Dedifferentiated amniotic fluid mesenchymal stem cell (primary cell): ENCODE measurements around the gene SEMA4D.
"Not testable (repeated sequence)": the region's sequence is repeated elsewhere in the genome, so short reads cannot be mapped to it uniquely, and the experiment has no call there.

ENCODE experiments used
- DNase-seq: peaks from one replicate; pipeline ENCODE4 v3.0.0-alpha.2; 2016; ENCODE audit errors: extremely low spot score

SEMA4D gene

GRCh38 chr9:89387197-89387849 lies 110.6 kb downstream of the SEMA4D start:
- DNase-seq, result no peak

- DNase-seq, result no peak
These were observed 111.1 kb downstream of the SEMA4D start for GRCh38 chr9:89386797-89387196.

GRCh38 chr9:89386206-89386605 lies 111.7 kb downstream of the SEMA4D start:
- no peak for DNase-seq

GRCh38 chr9:89384783-89385182 lies 113.1 kb downstream of the SEMA4D start:
- DNase-seq, result no peak

GRCh38 chr9:89383721-89384300 lies 114.1 kb downstream of the SEMA4D start:
- no peak for DNase-seq

- no peak for DNase-seq
These were observed 114.7 kb downstream of the SEMA4D start for GRCh38 chr9:89383030-89383720.

- DNase-seq, result no peak
These were observed 115.6 kb downstream of the SEMA4D start for GRCh38 chr9:89382026-89382986.

- no peak for DNase-seq
These were observed 116.7 kb downstream of the SEMA4D start for GRCh38 chr9:89381308-89381609.

GRCh38 chr9:89380437-89381307 lies 117.2 kb downstream of the SEMA4D start:
- no peak for DNase-seq

GRCh38 chr9:89379508-89380115 lies 118.3 kb downstream of the SEMA4D start:
- no peak for DNase-seq

- no peak for DNase-seq
These were observed 118.9 kb downstream of the SEMA4D start for GRCh38 chr9:89379031-89379430.

- DNase-seq, result no peak
These were observed 119.4 kb downstream of the SEMA4D start for GRCh38 chr9:89378541-89378940.

- no peak for DNase-seq
These were observed 120.5 kb downstream of the SEMA4D start for GRCh38 chr9:89377411-89377810.

GRCh38 chr9:89376741-89377351 lies 121.1 kb downstream of the SEMA4D start:
- no peak for DNase-seq

- DNase-seq, result no peak
These were observed 121.6 kb downstream of the SEMA4D start for GRCh38 chr9:89376286-89376685.

GRCh38 chr9:89375191-89375760 lies 122.6 kb downstream of the SEMA4D start:
- no peak for DNase-seq

- no peak for DNase-seq
These were observed 123.7 kb downstream of the SEMA4D start for GRCh38 chr9:89374176-89374575.

GRCh38 chr9:89372979-89373378 lies 124.9 kb downstream of the SEMA4D start:
- no peak for DNase-seq

- no peak for DNase-seq
These were observed 125.6 kb downstream of the SEMA4D start for GRCh38 chr9:89372230-89372816.

- not testable (repeated sequence) for DNase-seq
These were observed 126.1 kb downstream of the SEMA4D start for GRCh38 chr9:89371791-89372190.
